Measurements from ENCODE around the gene ERC1. TPM values are rescaled to one million over a fixed set of nuclear protein-coding genes. Genes with fewer than 3 reads are reported as not detected.

ERC1 gene
- total and polyA plus RNA-seq, 2 donors (not counting 3 experiments of a cell fraction or from before 2014, with no cell fraction given): 11.7 to 66.1 TPM

- H3K9me1 ChIP-seq (replicated peaks; ENCODE audit: control insufficient read depth, extremely low read depth, insufficient read depth, low read length): no peaks in the 10 kb centered on the region
- no peaks in the 10 kb centered on the region for H3K27me3 ChIP-seq (ENCODE audit: control insufficient read depth in 2 of 2, insufficient read depth in 2 of 2, low read length in 2 of 2)
- H3K4me3 ChIP-seq (replicated peaks in 1 of 3; ENCODE audit: insufficient read depth in 1 of 3, low read depth in 1 of 3, low read length in 3 of 3): no peak overlapping the region
- H3K9ac ChIP-seq (replicated peaks; ENCODE audit: extremely low read depth, insufficient read depth, low read length): peak overlapping the region; percentile 82
- H3K27ac ChIP-seq (ENCODE audit: insufficient read depth, low read depth, low read length): peak overlapping the region; percentile 75
- no peaks in the 10 kb centered on the region for H3K36me3 ChIP-seq (ENCODE audit: control insufficient read depth in 2 of 2, extremely low read depth in 1 of 2, insufficient read depth in 2 of 2, low read length in 2 of 2)
- ChIA-PET POLR2A (no interaction called here), CTCF (no interaction called here)
- BruUV-seq (replicated peaks): no TSS peak
- intact Hi-C loops (cut with micrococcal nuclease) (loop anchor here (1.0 kb wide), 1 partner anchor 14 kb away; no protein-coding TSS in a partner anchor), dilution Hi-C loops (cut with MboI; ENCODE audit: extremely low pct_ligation_motif_present, low sequenced_read_pairs) (no loop called here)
- no peak overlapping the region for H2AFZ ChIP-seq (ENCODE audit: low read depth, low read length)
- DNase-seq (ENCODE audit: low read depth, low spot score) (peak; percentile 33), FAIRE-seq (no peak)
- H4K20me1 ChIP-seq (replicated peaks; ENCODE audit: control insufficient read depth, extremely low read depth, insufficient read depth, low read length): no peaks in the 10 kb centered on the region
- H3K4me2 ChIP-seq (ENCODE audit: insufficient read depth, low read length): peak overlapping the region; percentile 99
- no peak for TF ChIP-seq MYC (IDR thresholded peaks at IDR 0.05; ENCODE audit: low read depth, low read length)
- TF ChIP-seq POLR2AphosphoS5 (IDR thresholded peaks at IDR 0.05; ENCODE audit: insufficient read depth, low read depth, low read length): no peak
- TF ChIP-seq FOS (IDR thresholded peaks at IDR 0.05; ENCODE audit: borderline replicate concordance, insufficient read depth, low read length): no peak
- no peak for TF ChIP-seq GATA2 (IDR thresholded peaks at IDR 0.05; ENCODE audit: insufficient read depth, insufficient read length, low read depth, low read length)
- TF ChIP-seq JUN (IDR thresholded peaks at IDR 0.05; ENCODE audit: borderline replicate concordance, insufficient read depth, insufficient read length, low read depth): no peak
- TF ChIP-seq MAX (IDR thresholded peaks at IDR 0.05; ENCODE audit: insufficient read depth, insufficient read length): no peak
- no peak for TF ChIP-seq POLR2A (IDR thresholded peaks at IDR 0.05; ENCODE audit: low read depth, low read length)
- TF ChIP-seq EZH2 (IDR thresholded peaks at IDR 0.05; ENCODE audit: borderline replicate concordance, low read depth, low read length, severe bottlenecking): no peak
- no peak for TF ChIP-seq CTCF (IDR thresholded peaks at IDR 0.05; ENCODE audit: extremely low read depth in 1 of 2, insufficient read depth in 1 of 2, low read depth in 1 of 2, low read length in 2 of 2)
- H3K4me1 ChIP-seq (ENCODE audit: control insufficient read depth, extremely low read depth, insufficient read depth, low read length): peaks cover 36% of the 10 kb centered on the region
- no peaks in the 10 kb centered on the region for H3K79me2 ChIP-seq (ENCODE audit: control insufficient read depth, insufficient read depth, low read length)
- no peaks in the 10 kb centered on the region for H3K9me3 ChIP-seq (replicated peaks; ENCODE audit: control insufficient read depth, insufficient read depth, low read length)
Measured at GRCh38 chr12:1203735-1204019, 212.7 kb downstream of the ERC1 start.
